Activated CD8-positive, alpha-beta memory T cell treated with anti-CD3 and anti-CD28 coated beads, Interleukin-2, amount 50 U/mL, for 24 hours (primary cell): ENCODE measurements around the gene CEP295NL.
A peak's percentile ranks its signal among the peaks of the same experiment; 100 is the strongest.

ENCODE experiments used
- DNase-seq: peaks from one replicate; pipeline ENCODE4 v3.0.0-alpha.2; 2020; ENCODE audit errors: extremely low read depth

Gene CEP295NL

GRCh38 chr17:78865682-78866390 lies 37.2 kb downstream of the CEP295NL start:
- no peak for DNase-seq

GRCh38 chr17:78864117-78864516 lies 38.9 kb downstream of the CEP295NL start:
- DNase-seq: no peak

GRCh38 chr17:78862073-78863023 lies 40.7 kb downstream of the CEP295NL start:
- DNase-seq: no peak

DNA sequence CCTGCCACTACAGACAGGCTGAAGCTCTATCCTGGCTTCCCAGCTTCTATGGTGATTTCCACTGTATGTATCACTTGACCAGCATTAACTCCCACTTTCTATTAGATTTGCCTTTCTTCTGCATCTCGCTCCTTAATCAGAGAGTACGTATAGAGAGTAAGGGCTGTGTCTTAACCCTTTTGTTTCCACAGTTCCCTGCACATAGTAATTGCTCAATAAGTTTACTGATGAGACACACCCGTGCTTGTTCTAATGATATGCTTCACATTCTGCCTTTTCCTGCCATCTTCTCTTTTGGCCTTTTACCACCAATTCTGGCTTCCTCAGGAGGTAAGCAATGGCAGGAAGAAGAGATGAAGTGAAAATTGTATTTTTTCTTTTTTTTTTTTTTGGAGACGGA lies 41.8 kb downstream of the CEP295NL start:
- DNase-seq: no peak

DNA sequence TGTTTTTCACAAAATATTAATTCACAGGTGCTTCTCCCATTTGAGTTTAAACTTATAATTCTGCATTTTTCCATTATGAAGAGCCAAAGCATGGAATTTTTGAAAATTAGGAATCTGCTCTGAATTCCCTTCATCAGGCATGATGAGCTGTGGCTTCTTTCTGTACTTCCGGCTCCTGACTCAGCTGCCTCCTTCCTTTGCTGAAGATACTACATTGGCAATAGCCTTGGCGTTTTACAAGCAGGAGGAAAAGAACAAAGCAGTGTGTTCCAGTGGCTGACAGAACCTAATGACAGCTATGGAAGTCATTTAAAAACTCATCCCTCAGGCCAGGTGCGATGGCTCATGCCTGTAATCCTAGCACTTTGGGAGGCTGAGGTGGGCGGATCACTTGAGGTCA lies 44.0 kb downstream of the CEP295NL start:
- DNase-seq: no peak

GRCh38 chr17:78857266-78857665 lies 45.7 kb downstream of the CEP295NL start:
- no peak for DNase-seq

- DNase-seq: no peak
Observed at GRCh38 chr17:78855561-78856165, 47.3 kb downstream of the CEP295NL start.

DNA sequence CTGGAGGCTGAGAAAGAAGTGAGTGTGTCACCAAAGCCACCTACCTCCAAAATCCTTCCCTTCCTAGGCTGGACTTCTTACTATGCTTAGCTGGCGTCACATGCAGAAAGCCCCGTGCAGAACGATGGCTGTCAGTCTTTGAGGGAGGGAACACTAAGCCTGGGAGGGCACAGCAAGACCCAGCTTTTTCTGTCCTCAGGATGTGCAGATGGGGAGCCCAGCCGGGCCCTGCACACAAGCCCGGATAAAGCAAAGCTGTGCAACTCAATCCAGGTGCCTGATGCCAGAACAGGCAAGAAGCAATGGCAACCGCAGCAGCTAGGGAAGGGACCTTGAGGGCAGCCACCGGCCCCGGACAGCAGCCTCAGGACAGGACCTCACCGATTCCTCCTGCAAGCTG lies 48.5 kb downstream of the CEP295NL start:
- no peak for DNase-seq

- no peak for DNase-seq
Observed at GRCh38 chr17:78853926-78854394, 49.0 kb downstream of the CEP295NL start.

DNA sequence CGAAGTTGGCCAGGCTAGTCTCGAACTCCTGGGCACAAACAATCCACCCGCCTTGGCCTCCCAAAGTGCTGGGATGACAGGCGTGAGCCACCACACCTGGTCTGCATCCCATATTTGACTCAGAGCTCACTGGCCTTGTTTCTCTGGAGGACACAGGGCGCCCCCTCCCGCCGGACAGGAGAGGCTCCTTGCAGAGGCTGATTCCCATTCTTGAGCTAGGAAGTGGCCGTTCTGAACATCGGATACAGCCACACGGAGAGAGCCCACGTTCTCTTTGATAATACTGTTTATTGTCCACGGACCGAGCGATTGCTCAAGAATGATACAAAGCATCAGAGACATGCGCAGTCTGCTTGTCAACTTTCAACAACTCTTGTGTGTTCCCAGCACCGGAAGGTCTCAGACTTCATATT lies 50.3 kb downstream of the CEP295NL start:
- DNase-seq: no peak

DNA sequence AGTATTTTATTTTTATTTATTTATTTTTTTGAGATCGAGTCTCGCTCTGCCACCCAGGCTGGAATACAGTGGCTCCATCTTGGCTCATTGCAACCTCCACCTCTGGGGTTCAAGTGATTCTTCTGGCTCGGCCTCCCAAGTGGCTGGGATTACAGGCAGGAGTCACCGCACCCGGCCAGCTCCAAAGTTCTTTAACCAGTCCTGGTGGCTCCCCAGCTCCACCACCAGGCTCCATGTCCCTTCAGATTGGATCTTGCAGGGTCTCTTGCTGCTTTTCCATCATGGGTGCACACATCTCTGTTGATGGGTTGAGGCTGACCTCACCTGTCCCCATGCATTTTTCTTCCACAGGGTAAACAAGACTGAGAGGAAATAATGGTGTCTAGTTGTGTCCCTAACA lies 54.0 kb downstream of the CEP295NL start:
- no peak for DNase-seq

- no peak for DNase-seq
Observed at GRCh38 chr17:78847052-78847451, 55.9 kb downstream of the CEP295NL start.

GRCh38 chr17:78844301-78845005 lies 58.5 kb downstream of the CEP295NL start:
- no peak for DNase-seq

GRCh38 chr17:78842881-78843565 lies 60.0 kb downstream of the CEP295NL start:
- DNase-seq: no peak

DNA sequence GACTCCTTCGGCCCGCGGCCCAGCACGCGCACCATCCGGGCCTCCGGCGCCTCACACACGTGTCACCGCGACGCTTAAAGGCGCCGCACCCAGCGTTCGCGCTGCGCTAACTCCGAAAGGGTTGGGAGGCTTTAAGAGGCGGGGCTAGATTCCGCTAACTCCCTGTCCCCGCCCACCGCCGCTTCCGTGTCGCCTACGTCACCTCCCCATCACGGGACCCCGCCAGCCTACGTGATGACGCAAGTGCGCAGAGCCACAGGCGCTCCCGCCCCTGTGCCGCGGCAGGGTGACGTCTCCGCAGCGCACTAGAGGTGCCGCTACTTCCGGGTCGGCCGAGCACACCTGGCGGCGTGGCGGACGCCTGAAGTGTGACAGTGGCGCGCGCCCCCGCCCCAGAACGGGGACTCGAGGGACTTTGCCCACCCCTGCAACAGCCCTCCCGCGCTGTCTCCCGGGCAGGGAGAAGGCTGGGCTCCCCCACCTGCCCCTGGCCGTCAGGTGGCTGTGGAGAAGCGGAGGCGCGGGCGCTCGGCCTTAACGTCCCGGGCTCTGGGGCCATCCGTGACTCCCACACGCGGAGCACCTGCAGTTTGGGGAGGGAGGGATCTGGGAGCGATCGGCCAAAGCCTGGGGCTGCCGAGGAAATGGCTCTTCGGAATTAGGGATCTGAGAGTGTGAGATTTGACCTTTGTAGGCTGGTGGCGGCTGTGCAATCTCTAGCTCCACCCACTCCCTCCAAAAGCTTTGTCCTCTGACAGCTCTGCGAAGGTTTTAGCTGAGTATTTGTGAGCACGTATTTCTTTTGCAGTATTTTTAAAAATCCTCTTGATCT lies 62.0 kb downstream of the CEP295NL start, which contains the start of gene USP36:
Gene USP36, minus strand, starts transcription at position 35 of the 832 bp plus-strand sequence. CDS start 4,451 bp downstream, outside the sequence.
- peak; percentile 99 for DNase-seq
